ENCODE measurements around the gene RPL11. TPM values are rescaled to one million over a fixed set of nuclear protein-coding genes. Genes with fewer than 3 reads are reported as not detected.
"Not testable (repeated sequence)": the region's sequence is repeated elsewhere in the genome, so short reads cannot be mapped to it uniquely, and the experiment has no call there.

The RPL11 gene
- total RNA-seq, 2 experiments from 2014 or later: 1,078 to 1,188 TPM

DNA sequence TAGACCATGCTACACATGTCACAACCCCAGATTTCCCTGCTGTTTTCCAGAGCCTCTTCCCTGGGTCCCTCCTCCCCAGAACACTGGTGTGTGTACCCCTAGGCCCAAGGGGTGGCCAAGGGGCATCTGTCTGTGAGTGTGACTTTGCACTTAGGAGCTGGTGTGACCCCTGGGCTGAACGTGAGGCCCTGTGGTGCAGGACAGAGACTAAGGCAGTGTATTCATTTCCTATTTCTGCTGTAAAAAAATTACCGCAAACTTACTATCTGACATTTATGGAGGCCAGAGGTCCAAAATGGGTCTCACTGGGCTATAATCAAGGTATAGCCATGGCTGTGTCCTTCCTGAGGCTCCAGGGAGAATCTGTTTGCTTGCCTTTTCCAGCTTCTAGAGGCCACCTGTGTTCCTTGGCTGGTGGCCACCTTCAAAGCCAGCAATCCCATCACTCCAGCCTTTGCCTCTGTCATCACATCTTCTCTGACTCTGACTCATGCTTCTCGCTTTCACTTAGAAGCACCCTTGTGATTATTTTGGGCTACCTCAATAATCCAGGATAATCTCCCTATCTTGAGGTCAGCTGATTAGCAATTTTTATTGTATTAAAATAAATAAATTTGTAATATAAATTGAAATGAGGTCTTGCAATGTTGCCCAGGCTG is 27.7 kb downstream of the RPL11 start:
- H3K9me3 Mint-ChIP-seq: no peaks in the 10 kb centered on the region
- H3K36me3 Mint-ChIP-seq (ENCODE audit: low read depth): no peaks in the 10 kb centered on the region
- ChIA-PET CTCF (interaction anchor here (0.8 to 1.3 kb wide), 2 partner anchors 10 to 22 kb away, joined by 3 to 4 read pairs; no protein-coding TSS in a partner anchor), POLR2A (no interaction called here)
- H3K4me1 Mint-ChIP-seq: peaks cover 8% of the 10 kb centered on the region
- H3K27me3 Mint-ChIP-seq: no peaks in the 10 kb centered on the region
- H3K27ac Mint-ChIP-seq: no peak overlapping the region
- no peak overlapping the region for H3K4me3 Mint-ChIP-seq
- no peak for DNase-seq

DNA sequence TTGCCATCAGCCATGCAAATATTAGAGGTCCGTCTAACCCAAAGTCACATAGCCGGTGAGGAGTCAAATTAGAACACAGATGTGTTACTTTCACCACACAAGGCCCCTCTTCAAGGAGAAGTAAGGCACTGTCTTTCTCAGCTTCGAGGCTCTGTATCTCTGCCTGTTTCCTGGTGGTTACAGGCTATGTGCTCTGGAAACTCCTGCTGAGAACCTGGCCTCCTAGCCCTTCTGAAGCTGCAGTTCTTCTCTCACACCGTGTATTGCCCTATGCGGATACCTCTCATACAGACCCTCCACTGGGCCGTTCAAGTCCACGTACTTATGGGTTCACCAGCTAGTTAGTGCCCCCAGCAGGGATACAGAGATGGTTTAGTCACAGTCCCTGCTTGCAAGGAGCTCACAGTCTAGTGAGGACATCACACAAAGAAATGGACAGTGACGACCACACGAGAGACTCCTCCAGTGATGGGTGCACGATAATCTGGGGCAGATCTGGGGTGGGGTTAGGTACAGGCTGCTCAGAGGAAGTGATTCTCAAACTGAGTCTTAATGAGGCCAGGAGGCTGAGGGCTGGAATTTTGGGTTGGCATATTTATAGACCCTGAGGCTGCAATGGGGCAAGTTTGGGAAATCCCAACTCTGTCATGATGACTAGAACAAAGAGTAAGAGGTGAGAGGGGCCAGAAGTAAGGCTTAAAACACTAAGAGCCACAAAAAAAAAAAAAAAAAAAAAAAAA is 28.8 kb downstream of the RPL11 start:
- H3K36me3 Mint-ChIP-seq (ENCODE audit: low read depth): no peaks in the 10 kb centered on the region
- peaks cover 8% of the 10 kb centered on the region for H3K4me1 Mint-ChIP-seq
- no peaks in the 10 kb centered on the region for H3K9me3 Mint-ChIP-seq
- H3K27me3 Mint-ChIP-seq: no peaks in the 10 kb centered on the region
- DNase-seq: no peak
- ChIA-PET POLR2A (no interaction called here), CTCF (interaction anchor here (1.3 kb wide), 1 partner anchor 9 kb away, joined by 3 read pairs; no protein-coding TSS in a partner anchor)
- H3K4me3 Mint-ChIP-seq: no peak overlapping the region
- H3K27ac Mint-ChIP-seq: peak overlapping the region; percentile 7

DNA sequence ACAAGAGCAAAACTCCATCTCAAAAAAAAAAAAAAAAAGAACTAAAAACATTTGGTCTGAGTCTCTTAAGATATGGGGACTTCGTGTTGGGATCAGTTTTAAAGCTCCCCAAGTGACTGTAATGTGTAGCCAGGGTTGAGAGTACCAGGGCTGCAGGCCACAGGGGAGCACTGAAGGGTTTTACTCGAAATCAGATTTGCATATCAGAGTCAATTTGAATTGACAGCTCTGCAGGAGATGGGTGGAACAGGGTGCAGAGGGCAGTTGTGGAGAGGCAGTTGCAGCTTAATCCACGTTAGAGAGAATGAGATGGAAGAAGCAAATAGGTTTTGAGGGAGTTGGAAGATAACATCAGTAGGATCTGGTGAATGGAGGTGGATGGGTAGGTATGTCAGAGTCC is 31.0 kb downstream of the RPL11 start:
- POLR2A ChIA-PET: no interaction called here

DNA sequence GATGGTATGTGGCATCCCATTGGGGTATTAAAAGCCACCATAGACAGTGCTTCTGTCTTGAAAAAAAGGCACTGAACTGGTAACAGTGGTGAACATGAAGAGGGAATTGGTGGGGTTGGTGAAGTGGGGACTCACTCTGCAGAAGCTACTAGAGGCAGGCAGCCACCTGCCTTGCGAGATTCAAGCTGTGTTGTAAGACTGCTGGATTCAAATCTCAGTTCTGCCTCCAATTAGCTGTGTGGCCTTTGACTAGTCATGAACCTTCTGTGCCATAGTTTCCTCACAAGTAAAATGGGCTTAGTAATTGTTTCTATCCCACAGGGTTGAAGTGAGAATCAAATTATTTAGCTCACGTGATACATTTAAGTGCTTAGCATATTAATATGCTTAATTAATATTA is 35.1 kb downstream of the RPL11 start:
- DNase-seq: no peak
- ChIA-PET CTCF (interaction anchor here (0.6 to 1.2 kb wide), 2 partner anchors 17 to 99 kb away, joined by 3 to 4 read pairs; partner anchors contain the start of gene ELOA), POLR2A (no interaction called here)
- Mint-ChIP-seq H3K27ac (no peak overlapping the region), H3K36me3 (ENCODE audit: low read depth) (no peaks in the 10 kb centered on the region), H3K27me3 (no peaks in the 10 kb centered on the region), H3K4me3 (no peak overlapping the region), H3K4me1 (peaks cover 2% of the 10 kb centered on the region), H3K9me3 (no peaks in the 10 kb centered on the region)

More for the DNA sequence above, 31.0 kb downstream of the RPL11 start:
- DNase-seq: no peak
- Mint-ChIP-seq H3K9me3 (no peaks in the 10 kb centered on the region), H3K27ac (no peak overlapping the region), H3K27me3 (no peaks in the 10 kb centered on the region), H3K4me3 (no peak overlapping the region), H3K4me1 (peaks cover 8% of the 10 kb centered on the region), H3K36me3 (ENCODE audit: low read depth) (no peaks in the 10 kb centered on the region)
- CTCF ChIA-PET: interaction anchor here (0.6 to 0.7 kb wide), 3 partner anchors 10 to 20 kb away, joined by 3 to 4 read pairs (median 3); no protein-coding TSS in a partner anchor

DNA sequence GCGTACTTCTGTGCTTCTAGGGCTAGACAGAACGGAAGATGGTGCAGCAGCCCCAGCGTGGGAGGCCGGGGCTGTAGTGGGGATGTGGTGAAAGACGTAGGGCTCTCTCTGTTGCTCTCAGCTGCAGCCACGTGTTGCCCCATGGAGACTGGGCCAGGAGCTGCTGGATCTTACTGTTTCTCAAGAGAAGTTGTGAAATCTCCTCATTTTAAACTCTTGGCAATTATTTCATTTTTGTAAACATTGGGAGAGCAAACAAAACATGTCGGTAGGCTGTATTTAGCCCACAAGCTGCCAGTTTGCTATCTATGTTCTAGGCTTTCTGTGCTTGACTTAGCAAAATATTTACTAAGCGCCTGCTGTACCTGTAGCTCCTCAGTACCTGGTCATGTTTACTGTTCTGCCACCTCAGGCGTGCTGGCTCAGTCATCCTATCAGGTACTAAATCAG is 35.8 kb downstream of the RPL11 start:
- CTCF ChIA-PET: interaction anchor here (0.6 to 0.7 kb wide), 3 partner anchors 180 to 201 kb away, joined by 3 read pairs; no protein-coding TSS in a partner anchor
- Mint-ChIP-seq H3K9me3 (no peaks in the 10 kb centered on the region), H3K4me3 (no peak overlapping the region), H3K27me3 (no peaks in the 10 kb centered on the region), H3K27ac (no peak overlapping the region), H3K36me3 (ENCODE audit: low read depth) (no peaks in the 10 kb centered on the region), H3K4me1 (peaks cover 2% of the 10 kb centered on the region)
- POLR2A ChIA-PET: no interaction called here
- DNase-seq: no peak

DNA sequence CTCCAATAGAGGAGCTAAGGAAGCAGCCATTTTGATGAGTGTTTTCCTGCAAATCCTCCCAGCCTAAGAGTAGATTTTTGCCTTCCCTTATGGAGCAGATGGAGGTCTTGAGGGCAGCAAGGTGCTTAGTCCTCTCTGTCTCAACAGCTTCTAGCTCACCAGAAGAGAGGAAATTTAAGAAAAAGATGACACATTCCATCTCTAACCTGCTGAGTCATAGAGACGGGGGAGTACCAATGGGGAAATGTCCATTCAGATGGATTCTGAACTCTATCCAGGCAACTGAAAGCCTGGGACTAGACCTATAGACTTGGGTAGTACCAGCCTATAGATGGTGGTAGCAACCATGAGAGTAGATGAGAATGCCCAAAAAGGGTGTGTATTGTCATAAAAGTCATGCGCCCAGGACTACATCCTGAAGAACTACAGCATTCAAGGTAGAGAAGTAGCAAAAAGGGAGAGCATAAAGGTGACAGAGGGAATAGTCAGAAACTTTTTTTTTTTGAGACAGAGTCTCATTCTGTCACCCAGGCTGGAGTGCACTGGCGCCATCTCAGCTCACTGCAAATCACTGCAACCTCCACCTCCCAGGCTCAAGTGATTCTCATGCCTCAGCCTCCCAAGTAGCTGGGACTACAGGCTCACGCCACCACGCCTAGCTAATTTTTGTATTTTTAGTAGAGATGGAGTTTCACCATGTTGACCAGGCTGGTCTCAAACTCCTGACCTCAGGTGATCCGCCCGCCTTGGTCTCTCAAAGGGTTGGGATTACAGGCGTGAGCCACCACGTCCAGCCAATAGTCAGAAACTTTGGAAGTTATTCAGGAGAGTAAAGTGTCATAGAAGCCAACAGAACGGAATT is 41.0 kb downstream of the RPL11 start:
- H3K9me3 Mint-ChIP-seq: no peaks in the 10 kb centered on the region
- POLR2A ChIA-PET: no interaction called here
- no peak for DNase-seq
- no peak overlapping the region for H3K27ac Mint-ChIP-seq
- no peaks in the 10 kb centered on the region for H3K27me3 Mint-ChIP-seq
- peaks cover 8% of the 10 kb centered on the region for H3K4me1 Mint-ChIP-seq
- CTCF ChIA-PET: interaction anchor here (0.6 to 1.1 kb wide), 2 partner anchors 10 to 11 kb away, joined by 3 to 5 read pairs; partner anchors contain the start of gene ELOA
- no peak overlapping the region for H3K4me3 Mint-ChIP-seq
- H3K36me3 Mint-ChIP-seq (ENCODE audit: low read depth): no peaks in the 10 kb centered on the region

DNA sequence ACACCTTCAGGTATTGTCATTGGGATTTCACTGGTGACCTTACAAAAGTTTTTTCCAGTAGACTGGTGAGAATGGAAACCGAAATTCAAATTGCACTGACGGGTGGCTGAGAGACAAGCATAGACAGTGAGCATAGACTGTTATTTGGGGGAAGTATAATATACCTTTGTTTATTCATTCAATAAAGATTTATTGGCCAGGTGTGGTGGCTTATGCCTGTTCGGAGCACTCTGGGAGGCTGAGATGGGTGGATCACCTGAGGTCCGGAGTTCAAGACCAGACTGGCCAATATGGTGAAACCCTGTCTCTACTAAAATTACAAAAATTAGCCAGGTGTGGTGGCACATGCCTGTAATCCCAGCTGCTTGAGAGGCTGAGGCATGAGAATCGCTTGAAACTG is 41.7 kb downstream of the RPL11 start:
- POLR2A ChIA-PET; H3K4me3 Mint-ChIP-seq; H3K36me3 Mint-ChIP-seq (ENCODE audit: low read depth); H3K27me3 Mint-ChIP-seq; CTCF ChIA-PET; H3K4me1 Mint-ChIP-seq; H3K9me3 Mint-ChIP-seq; H3K27ac Mint-ChIP-seq; DNase-seq: not testable (repeated sequence)

DNA sequence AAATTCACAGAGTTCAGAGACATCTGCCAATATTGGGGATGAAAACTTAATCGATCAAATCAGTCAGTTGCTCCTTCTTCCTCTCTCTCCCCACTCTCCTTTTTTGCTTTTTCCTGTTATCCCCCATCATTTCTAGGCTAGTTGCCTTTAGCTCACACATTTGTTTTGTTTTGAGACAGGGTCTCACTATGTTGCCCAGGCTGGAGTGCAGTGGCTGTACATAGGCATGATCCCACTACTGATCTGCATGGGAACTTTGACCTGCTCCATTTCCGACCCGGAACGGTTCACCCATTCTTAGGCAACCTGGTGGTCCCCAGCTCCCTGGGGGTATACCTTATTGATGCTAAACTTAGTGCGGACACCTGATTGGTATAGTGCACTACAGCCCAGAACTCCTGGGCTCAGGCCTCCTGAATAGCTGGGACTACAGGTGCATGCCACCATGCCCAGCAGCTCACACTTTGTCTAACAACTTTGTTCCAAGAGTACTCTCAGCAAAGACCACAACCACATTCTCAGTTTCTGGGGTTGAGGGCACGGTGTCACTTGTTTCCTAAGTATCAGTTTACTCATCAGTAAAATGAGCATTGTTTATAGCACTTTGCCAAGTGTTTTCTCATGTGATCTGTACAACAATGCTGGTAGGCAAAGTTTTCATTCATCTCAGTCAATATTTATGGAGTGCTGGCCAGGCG is 45.0 kb downstream of the RPL11 start:
- peaks cover 8% of the 10 kb centered on the region for H3K4me1 Mint-ChIP-seq
- no peaks in the 10 kb centered on the region for H3K36me3 Mint-ChIP-seq (ENCODE audit: low read depth)
- H3K4me3 Mint-ChIP-seq: no peak overlapping the region
- H3K9me3 Mint-ChIP-seq: no peaks in the 10 kb centered on the region
- no peaks in the 10 kb centered on the region for H3K27me3 Mint-ChIP-seq
- ChIA-PET CTCF (interaction anchor here (0.8 to 1.1 kb wide), 2 partner anchors 13 to 15 kb away, joined by 3 read pairs; no protein-coding TSS in a partner anchor), POLR2A (no interaction called here)
- DNase-seq: no peak
- H3K27ac Mint-ChIP-seq: no peak overlapping the region

DNA sequence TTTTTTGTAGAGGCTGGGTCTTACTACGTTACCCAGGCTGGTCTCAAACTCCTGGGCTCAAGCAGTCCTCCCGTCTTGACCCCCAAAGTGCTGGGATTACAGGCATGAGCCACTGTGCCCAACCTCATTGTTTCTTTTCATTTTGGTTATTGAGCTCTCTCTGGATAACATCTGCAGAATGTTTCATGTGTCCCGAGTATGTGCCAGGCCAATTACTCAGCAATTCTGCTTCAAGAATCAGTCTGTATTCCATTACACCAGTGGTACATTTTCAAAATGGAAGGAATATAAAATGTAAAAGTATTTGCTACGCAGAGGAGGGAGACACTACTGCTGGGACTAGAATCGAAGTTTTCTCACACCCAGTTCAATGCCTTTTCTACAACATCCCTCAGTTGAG is 50.0 kb downstream of the RPL11 start:
- Mint-ChIP-seq H3K4me1 (peaks cover 37% of the 10 kb centered on the region), H3K9me3 (no peaks in the 10 kb centered on the region), H3K36me3 (ENCODE audit: low read depth) (peaks cover 7% of the 10 kb centered on the region), H3K27ac (no peak overlapping the region), H3K27me3 (no peaks in the 10 kb centered on the region), H3K4me3 (peak overlapping the region; percentile 86)
- no peak for DNase-seq
- POLR2A ChIA-PET: no interaction called here
- CTCF ChIA-PET: interaction anchor here (1.1 to 2.7 kb wide), 2 partner anchors 22 to 50 kb away, joined by 4 to 9 read pairs; partner anchors contain the start of gene RPL11

DNA sequence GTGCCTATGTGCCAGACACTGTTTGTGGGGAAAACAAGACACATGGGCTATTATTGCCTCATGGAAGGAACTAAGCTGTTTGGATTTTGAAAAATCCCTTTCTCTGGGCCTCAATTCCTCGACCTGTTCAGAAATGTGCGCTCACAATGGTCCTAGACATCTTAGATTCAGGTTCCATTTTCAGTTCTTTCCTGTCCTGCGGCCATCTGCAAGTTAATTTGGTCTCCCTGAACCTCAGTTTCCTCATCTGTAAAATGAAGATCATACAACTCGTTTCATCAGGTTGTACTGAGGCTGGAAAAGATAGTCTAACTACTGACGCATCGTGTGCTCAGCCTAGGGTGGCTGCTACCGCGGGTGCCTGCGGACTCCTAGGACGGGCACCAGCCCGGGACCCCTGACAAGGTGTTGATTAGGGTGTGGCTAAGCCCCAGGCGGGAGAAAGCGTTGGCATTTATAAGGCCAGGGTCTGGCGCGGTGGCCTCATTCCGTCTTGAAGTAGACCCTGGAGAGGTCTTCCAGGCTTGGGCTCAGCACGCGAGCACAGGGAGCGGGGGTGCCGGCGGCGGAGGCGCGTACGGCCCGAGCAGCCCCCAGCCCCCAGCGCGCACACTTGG is 51.2 kb downstream of the RPL11 start:
- ChIA-PET POLR2A (no interaction called here), CTCF (interaction anchor here (0.9 to 2.7 kb wide), 4 partner anchors 8 to 51 kb away, joined by 4 to 9 read pairs (median 5); partner anchors contain the start of gene RPL11)
- Mint-ChIP-seq H3K27me3 (no peaks in the 10 kb centered on the region), H3K4me3 (peak overlapping the region; percentile 86), H3K36me3 (ENCODE audit: low read depth) (peaks cover 11% of the 10 kb centered on the region), H3K27ac (peak overlapping the region; percentile 89), H3K9me3 (no peaks in the 10 kb centered on the region), H3K4me1 (peaks cover 45% of the 10 kb centered on the region)
- DNase-seq: no peak

DNA sequence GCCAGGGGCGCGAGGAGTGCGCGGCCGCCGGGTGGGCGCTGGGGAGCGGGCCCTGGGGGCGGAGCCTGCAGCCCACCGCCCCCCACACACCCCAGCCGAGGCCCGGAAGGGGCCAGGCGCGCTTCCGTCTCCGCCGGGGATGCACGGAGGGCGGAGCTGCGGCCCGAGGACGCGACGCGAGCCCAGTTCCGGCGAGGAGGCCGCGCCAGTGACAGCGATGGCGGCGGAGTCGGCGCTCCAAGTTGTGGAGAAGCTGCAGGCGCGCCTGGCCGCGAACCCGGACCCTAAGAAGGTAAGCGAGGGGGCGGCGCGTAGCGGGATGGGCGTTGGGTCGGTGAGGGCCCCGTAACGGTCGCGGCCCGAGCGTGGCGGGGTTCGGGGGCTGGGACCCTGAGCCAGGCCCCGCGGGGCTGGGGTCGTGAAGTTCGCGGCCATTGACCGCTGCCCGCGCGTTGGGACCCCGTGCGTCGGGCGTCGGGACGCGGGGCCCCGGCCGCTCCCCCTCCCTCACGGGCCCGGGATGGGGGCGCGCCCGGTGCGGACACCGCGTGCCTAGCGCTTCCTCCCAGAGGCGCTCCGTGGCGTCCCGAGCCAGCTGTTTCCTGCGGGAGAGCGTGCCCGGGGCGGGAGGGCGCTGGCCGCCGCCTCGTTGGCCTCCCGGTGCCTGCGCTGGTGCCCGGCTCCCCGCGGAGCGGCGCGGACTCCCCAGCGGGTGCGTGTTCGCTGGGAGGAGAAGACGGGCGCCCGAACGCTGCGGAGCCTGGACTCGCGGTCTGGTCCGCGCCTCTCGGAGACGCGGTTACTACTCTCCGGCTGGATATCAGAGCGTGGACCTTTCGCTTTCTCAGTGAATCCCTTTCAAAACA is 51.9 kb downstream of the RPL11 start, which contains the start of gene ELOA:
ELOA (plus strand) TSS at position 185 of the 866 bp plus-strand sequence; CDS start at position 218, 33 bp downstream.
- DNase-seq: peak; percentile 82
- POLR2A ChIA-PET: interaction anchor here (0.5 kb wide), 1 partner anchor 51 kb away, joined by 3 read pairs; no protein-coding TSS in a partner anchor
- Mint-ChIP-seq H3K4me1 (peaks cover 51% of the 10 kb centered on the region), H3K36me3 (ENCODE audit: low read depth) (peaks cover 11% of the 10 kb centered on the region), H3K27ac (peak within 1 kb of the TSS; percentile 93), H3K9me3 (no peaks in the 10 kb centered on the region), H3K27me3 (no peaks in the 10 kb centered on the region), H3K4me3 (peak within 1 kb of the TSS; percentile 88)
- CTCF ChIA-PET: interaction anchor here (0.5 to 2.7 kb wide), 8 partner anchors 8 to 327 kb away, joined by 3 to 9 read pairs (median 4); partner anchors contain the start of gene RPL11

All from activated CD4-positive, alpha-beta T cell treated with anti-CD3 and anti-CD28 coated beads, Interleukin-2, amount 10 ng/mL, durations not matched to agents 7 days and 5 days (primary cell).